ENCODE results near the gene SOCS2.

GRCh38 chr12:93569656-93570551, 2.6 kb upstream of the SOCS2 start:
- no peak for TF ChIP-seq POLR2A (IDR thresholded peaks at IDR 0.05; ENCODE audit: low read depth, low read length)
- no peak for TF ChIP-seq POLR2AphosphoS5 (IDR thresholded peaks at IDR 0.05; ENCODE audit: low read depth, low read length)
- TF ChIP-seq SPI1 (IDR thresholded peaks at IDR 0.05; ENCODE audit: low read depth, low read length), result peak; percentile 24; the same call in 1 of the 2 replicates
- TF ChIP-seq TAF1 (IDR thresholded peaks at IDR 0.05; ENCODE audit: low read depth, low read length), result no peak
- TF ChIP-seq POU2F2 (IDR thresholded peaks at IDR 0.05; ENCODE audit: low read depth, low read length), result no peak
- no peak for TF ChIP-seq PAX5 (IDR thresholded peaks at IDR 0.05; ENCODE audit: insufficient read depth, low read length, severe bottlenecking)

All from GM12891 (cell line).